ENCODE results near the gene SCAPER. TPM values are rescaled to one million over a fixed set of nuclear protein-coding genes. Genes with fewer than 3 reads are reported as not detected.

SCAPER gene
- polyA plus RNA-seq, 1 experiment, result 5.4 TPM

DNA sequence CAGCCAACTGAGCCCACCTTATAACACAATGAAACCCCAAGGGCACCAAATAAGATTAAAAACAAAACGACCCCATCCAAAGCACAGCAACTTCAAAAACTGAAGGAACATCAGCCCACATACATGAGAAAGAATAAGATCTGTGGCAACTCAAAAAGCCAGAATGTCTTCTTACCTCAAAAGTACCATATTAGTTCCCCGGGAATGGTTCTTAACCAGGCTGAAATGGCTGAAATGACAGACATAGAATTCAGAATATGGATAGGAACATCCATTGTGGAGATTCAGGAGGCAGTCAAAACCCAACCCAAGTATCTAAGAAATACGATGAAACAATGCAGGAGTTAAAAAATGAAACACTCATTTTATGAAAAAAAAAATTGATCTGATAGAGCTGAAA, 222.3 kb downstream of the SCAPER start:
- ChIA-PET CTCF (interaction anchor here (0.6 to 0.7 kb wide), 2 partner anchors 28 to 307 kb away, joined by 3 to 5 read pairs; no protein-coding TSS in a partner anchor), POLR2A (no interaction called here)
- H3K4me3 ChIP-seq (ENCODE audit: low read depth, low read length), result no peak overlapping the region
- TF ChIP-seq, protein P1, sequence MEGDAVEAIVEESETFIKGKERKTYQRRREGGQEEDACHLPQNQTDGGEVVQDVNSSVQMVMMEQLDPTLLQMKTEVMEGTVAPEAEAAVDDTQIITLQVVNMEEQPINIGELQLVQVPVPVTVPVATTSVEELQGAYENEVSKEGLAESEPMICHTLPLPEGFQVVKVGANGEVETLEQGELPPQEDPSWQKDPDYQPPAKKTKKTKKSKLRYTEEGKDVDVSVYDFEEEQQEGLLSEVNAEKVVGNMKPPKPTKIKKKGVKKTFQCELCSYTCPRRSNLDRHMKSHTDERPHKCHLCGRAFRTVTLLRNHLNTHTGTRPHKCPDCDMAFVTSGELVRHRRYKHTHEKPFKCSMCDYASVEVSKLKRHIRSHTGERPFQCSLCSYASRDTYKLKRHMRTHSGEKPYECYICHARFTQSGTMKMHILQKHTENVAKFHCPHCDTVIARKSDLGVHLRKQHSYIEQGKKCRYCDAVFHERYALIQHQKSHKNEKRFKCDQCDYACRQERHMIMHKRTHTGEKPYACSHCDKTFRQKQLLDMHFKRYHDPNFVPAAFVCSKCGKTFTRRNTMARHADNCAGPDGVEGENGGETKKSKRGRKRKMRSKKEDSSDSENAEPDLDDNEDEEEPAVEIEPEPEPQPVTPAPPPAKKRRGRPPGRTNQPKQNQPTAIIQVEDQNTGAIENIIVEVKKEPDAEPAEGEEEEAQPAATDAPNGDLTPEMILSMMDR (IDR thresholded peaks at IDR 0.05; ENCODE audit: low read depth, low read length), result no peak
- no peak for DNase-seq (ENCODE audit: low read depth, low spot score)
- H3K9me3 ChIP-seq (ENCODE audit: control insufficient read depth, insufficient read depth, low read length), result no peaks in the 10 kb centered on the region
- H3K27ac ChIP-seq (ENCODE audit: low read depth, low read length), result no peak overlapping the region
- no peaks in the 10 kb centered on the region for H3K27me3 ChIP-seq (ENCODE audit: control insufficient read depth, insufficient read depth, low read length)

DNA sequence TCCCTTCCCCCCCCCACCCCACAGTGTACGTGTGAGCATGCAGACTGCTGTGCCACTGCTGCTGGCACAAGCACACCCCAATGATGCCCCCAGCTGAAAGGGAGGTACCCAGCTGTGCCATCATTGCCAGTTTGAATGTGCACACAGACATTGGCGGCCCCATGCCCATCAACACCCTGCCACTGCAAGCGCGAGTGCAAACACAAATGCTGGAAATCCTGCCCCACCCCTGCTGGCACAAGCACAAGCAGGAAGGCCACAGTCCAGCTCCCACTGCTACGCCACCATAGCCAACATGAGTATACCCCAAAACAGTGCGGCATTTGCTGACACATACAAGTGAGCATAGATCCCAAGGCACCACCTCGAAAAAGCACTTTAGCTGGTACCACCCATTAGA, 222.9 kb downstream of the SCAPER start:
- Histone ChIP-seq H3K9me3 (ENCODE audit: control insufficient read depth, insufficient read depth, low read length) (no peaks in the 10 kb centered on the region), H3K27ac (ENCODE audit: low read depth, low read length) (no peak overlapping the region), H3K4me3 (ENCODE audit: low read depth, low read length) (no peak overlapping the region), H3K27me3 (ENCODE audit: control insufficient read depth, insufficient read depth, low read length) (no peaks in the 10 kb centered on the region)
- no peak for DNase-seq (ENCODE audit: low read depth, low spot score)
- ChIA-PET POLR2A (no interaction called here), CTCF (interaction anchor here (0.6 to 0.7 kb wide), 2 partner anchors 27 to 307 kb away, joined by 3 to 5 read pairs; no protein-coding TSS in a partner anchor)
- TF ChIP-seq, protein P1 (IDR thresholded peaks at IDR 0.05; ENCODE audit: low read depth, low read length), result no peak

GRCh38 chr15:76678766-76679165, 226.4 kb downstream of the SCAPER start:
- TF ChIP-seq, protein P1 (IDR thresholded peaks at IDR 0.05; ENCODE audit: low read depth, low read length), result no peak
- H3K9me3 ChIP-seq (ENCODE audit: control insufficient read depth, insufficient read depth, low read length), result no peaks in the 10 kb centered on the region
- POLR2A ChIA-PET, result no interaction called here
- H3K27ac ChIP-seq (ENCODE audit: low read depth, low read length), result no peak overlapping the region
- H3K27me3 ChIP-seq (ENCODE audit: control insufficient read depth, insufficient read depth, low read length), result no peaks in the 10 kb centered on the region
- CTCF ChIA-PET, result no interaction called here
- DNase-seq (ENCODE audit: low read depth, low spot score), result no peak
- H3K4me3 ChIP-seq (ENCODE audit: low read depth, low read length), result no peak overlapping the region

GRCh38 chr15:76674883-76675282, 230.3 kb downstream of the SCAPER start:
- H3K9me3 ChIP-seq (ENCODE audit: control insufficient read depth, insufficient read depth, low read length), result no peaks in the 10 kb centered on the region
- ChIA-PET POLR2A (no interaction called here), CTCF (interaction anchor here (0.6 kb wide), 1 partner anchor 380 kb away, joined by 3 read pairs; no protein-coding TSS in a partner anchor)
- no peak overlapping the region for H3K4me3 ChIP-seq (ENCODE audit: low read depth, low read length)
- no peak overlapping the region for H3K27ac ChIP-seq (ENCODE audit: low read depth, low read length)
- peak; percentile 30 for DNase-seq (ENCODE audit: low read depth, low spot score)
- no peaks in the 10 kb centered on the region for H3K27me3 ChIP-seq (ENCODE audit: control insufficient read depth, insufficient read depth, low read length)
- TF ChIP-seq, protein P1 (IDR thresholded peaks at IDR 0.05; ENCODE audit: low read depth, low read length), result no peak

- POLR2A ChIA-PET, result no interaction called here
- no peaks in the 10 kb centered on the region for H3K27me3 ChIP-seq (ENCODE audit: control insufficient read depth, insufficient read depth, low read length)
- DNase-seq (ENCODE audit: low read depth, low spot score), result no peak
- no peak overlapping the region for H3K4me3 ChIP-seq (ENCODE audit: low read depth, low read length)
- TF ChIP-seq, protein P1 (IDR thresholded peaks at IDR 0.05; ENCODE audit: low read depth, low read length), result no peak
- no peaks in the 10 kb centered on the region for H3K9me3 ChIP-seq (ENCODE audit: control insufficient read depth, insufficient read depth, low read length)
- CTCF ChIA-PET, result no interaction called here
- no peak overlapping the region for H3K27ac ChIP-seq (ENCODE audit: low read depth, low read length)
These were observed 235.5 kb downstream of the SCAPER start for GRCh38 chr15:76669521-76670207.
